H1 (cell line): ENCODE data around the gene NELL1. TPM values are rescaled to one million over a fixed set of nuclear protein-coding genes. Genes with fewer than 3 reads are reported as not detected.

Experiments used
- CTBP2 ChIP-seq: IDR thresholded peaks from 2 replicates; pipeline ENCODE4 v1.7.0; 2011; ENCODE audit warnings: borderline replicate concordance, mild to moderate bottlenecking, moderate library complexity, mixed read lengths, low read length; ENCODE audit not compliant: insufficient read depth, insufficient read length
- EGR1 ChIP-seq: IDR thresholded peaks from 2 replicates; pipeline ENCODE4 v1.6.1; 2011; ENCODE audit warnings: low read depth, low read length, borderline replicate concordance
- NRF1 ChIP-seq: IDR thresholded peaks from 2 replicates; pipeline ENCODE4 v1.6.1; 2011; ENCODE audit warnings: mild to moderate bottlenecking, low read depth, low read length, improper control_type of control experiment
- polyA plus RNA-seq, 7 experiments: library from polyadenylated mRNA; depleted of rRNA in 3 of 7; stranded (reverse) in 5 of 7; unstranded in 2 of 7; fragments of >200 nt in 5 of 7; fragments of 200-250 nt in 2 of 7; gene quantifications; 1 replicate in 5 of 7; 2 replicates in 1 of 7; 4 replicates in 1 of 7; pipeline versions ENCODE4 v1.2.1 to v1.2.3, GENCODE V29; 2011 to 2013; ENCODE audit warnings: missing spikeins in 2 of 7, mixed read lengths in 2 of 7
- total RNA-seq: library from RNA; stranded (reverse); fragmentation: NEBNext Ultra II Directional; extraction: Animal tissue kit (Norgen Biotek cat#: 25700); gene quantifications from 2 replicates; pipeline ENCODE4 v1.2.1, GENCODE V29; 2021

NELL1 gene
- total and polyA plus RNA-seq, 2 of the 8 experiments (the other 6 are each of a cell fraction or from before 2014, with no cell fraction given), result 0.21 TPM; not detected in 1

DNA sequence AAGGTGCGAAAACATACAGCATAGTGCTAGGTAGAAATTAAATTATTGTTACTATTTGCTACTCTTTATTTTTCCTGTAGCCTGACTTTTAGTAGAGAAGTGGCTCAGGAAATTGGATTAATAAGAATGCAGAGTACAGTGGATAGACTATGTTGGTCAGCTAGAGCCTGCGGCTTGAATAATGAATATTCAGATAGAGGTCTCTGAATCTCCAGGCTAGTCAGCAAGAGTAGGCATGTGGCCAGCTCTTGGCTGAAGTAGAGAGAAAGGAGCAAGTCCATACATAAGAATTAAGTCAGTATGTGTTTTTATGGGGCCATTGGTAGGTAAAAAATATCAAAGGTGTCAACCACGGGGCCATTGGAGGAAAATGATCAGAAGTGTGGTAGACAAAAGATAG is 413.5 kb downstream of the NELL1 start (continued):
- TF ChIP-seq NRF1 (no peak), EGR1 (no peak), CTBP2 (no peak)
